Inferior parietal cortex (tissue), 1 donor: ENCODE data around the gene HIP1R.
A peak's percentile ranks its signal among the peaks of the same experiment; 100 is the strongest.
"Not testable (repeated sequence)": the region's sequence is repeated elsewhere in the genome, so short reads cannot be mapped to it uniquely, and the experiment has no call there.

Source experiments
- DNase-seq: peaks from one replicate; pipeline ENCODE4 v3.0.0-alpha.2; 2016; ENCODE audit errors: extremely low spot score

HIP1R gene, protein sequence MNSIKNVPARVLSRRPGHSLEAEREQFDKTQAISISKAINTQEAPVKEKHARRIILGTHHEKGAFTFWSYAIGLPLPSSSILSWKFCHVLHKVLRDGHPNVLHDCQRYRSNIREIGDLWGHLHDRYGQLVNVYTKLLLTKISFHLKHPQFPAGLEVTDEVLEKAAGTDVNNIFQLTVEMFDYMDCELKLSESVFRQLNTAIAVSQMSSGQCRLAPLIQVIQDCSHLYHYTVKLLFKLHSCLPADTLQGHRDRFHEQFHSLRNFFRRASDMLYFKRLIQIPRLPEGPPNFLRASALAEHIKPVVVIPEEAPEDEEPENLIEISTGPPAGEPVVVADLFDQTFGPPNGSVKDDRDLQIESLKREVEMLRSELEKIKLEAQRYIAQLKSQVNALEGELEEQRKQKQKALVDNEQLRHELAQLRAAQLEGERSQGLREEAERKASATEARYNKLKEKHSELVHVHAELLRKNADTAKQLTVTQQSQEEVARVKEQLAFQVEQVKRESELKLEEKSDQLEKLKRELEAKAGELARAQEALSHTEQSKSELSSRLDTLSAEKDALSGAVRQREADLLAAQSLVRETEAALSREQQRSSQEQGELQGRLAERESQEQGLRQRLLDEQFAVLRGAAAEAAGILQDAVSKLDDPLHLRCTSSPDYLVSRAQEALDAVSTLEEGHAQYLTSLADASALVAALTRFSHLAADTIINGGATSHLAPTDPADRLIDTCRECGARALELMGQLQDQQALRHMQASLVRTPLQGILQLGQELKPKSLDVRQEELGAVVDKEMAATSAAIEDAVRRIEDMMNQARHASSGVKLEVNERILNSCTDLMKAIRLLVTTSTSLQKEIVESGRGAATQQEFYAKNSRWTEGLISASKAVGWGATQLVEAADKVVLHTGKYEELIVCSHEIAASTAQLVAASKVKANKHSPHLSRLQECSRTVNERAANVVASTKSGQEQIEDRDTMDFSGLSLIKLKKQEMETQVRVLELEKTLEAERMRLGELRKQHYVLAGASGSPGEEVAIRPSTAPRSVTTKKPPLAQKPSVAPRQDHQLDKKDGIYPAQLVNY

DNA sequence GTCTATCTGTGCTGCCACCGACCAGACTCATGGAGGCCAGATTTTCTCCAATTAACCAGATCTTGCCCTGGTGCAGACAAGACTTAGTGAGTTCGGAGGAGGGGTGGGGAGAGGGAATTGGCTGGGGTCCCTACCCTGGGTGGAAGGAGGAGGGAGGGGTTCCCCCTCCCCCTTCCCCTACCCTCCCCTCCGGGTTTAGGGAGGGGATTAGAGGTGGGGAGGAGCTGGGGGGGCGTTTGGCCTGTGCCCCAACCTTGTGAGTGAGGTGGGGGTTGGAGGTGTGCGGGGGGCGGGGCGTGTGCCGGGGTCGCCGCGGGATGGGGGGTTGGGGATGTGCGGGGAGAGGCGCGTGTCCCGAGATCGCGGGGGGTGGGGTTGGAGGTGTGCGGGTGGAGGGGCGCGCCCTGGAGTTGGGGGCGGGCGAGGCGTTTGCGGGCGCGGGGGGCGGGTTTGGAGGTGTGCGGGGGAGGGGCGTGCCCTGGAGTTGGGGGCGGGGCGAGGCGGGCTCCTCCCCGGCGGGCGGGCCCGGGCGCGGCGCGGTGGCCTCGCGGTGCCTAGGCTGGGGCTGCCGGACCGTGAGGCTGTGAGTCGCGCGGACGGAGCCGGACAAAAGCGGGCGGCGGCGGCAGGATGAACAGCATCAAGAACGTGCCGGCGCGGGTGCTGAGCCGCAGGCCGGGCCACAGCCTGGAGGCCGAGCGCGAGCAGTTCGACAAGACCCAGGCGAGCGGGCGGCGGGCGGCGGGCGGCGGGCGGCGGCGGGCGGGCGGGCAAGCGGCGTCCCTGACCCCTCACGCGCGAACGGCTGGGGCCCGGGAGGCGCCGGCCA, at the start of gene HIP1R:
TSS of gene HIP1R (plus strand) at position 537 of the 829 bp plus-strand sequence. CDS start at position 631, 94 bp downstream.
- DNase-seq: no peak

- DNase-seq: no peak
Measured at GRCh38 chr12:122785503-122785902, 49.8 kb upstream of the HIP1R start.

- no peak for DNase-seq
Measured at GRCh38 chr12:122788387-122788786, 46.9 kb upstream of the HIP1R start.

- no peak for DNase-seq
Measured at GRCh38 chr12:122789637-122790036, 45.6 kb upstream of the HIP1R start.

DNA sequence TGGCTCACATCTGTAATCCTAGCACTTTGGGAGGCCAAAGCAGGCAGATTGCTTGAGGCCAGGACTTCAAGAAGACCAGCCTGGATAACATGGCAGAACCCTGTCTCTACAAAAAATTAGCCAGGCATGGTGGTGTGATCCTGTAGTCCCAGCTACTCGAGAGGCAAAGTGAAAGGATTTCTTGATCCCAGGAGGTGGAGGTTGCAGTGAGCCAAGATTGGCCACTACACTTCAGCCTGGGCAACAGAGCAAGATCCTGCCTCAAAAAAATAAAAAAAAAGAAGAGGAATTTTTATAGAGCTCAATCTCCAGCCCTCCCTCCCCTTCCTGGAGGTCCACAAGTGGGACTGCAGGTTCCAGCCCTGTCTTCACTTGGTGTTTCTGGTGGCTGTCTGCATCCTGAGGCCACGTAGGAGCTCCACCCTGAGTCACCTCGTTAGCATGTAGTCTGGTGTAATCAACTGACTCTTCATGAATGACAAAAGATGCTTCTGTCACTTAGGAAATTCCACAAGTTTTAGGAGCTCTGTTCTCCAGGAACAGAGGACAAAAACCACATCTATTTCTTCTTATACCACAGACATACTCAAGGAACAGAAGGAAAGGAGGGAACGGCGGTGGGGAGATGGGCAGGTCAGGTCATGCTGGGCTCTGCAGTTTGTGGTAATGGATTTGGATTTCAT, 44.7 kb upstream of the HIP1R start:
- DNase-seq: no peak

- peak; percentile 89 for DNase-seq
Measured at GRCh38 chr12:122793685-122794106, 41.6 kb upstream of the HIP1R start.

GRCh38 chr12:122795807-122796206, 39.5 kb upstream of the HIP1R start:
- no peak for DNase-seq

DNA sequence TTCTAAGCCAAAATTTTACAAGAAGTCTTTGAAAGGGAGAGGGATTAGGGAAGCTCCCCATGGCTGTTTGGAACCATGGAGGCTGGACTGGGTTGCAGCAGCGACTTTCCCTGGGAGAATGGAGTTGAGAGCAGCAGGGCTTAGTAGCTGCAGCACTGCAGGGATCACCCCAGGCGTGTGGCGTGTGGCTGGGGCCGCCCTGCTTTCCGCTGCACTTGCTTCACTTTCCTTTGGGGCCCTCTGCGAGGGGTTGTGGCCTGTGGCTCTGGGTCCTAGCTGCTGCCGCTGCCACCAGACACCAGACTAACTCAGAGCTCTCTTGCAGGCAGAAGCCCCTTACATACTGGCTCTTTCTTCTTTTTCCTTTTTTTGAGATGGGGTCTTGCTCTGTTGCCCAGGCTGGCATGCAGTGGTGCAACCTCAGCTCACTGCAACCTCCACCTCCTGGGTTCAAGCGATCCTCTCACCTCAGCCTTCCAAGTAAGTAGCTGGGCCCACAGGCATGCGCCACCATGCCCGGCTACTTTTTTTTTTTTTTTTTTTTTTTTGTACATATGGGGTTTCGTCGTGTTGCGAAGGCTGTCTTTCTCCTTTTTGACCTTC, 35.5 kb upstream of the HIP1R start:
- DNase-seq: no peak

- no peak for DNase-seq
Measured at GRCh38 chr12:122803937-122804336, 31.3 kb upstream of the HIP1R start.

DNA sequence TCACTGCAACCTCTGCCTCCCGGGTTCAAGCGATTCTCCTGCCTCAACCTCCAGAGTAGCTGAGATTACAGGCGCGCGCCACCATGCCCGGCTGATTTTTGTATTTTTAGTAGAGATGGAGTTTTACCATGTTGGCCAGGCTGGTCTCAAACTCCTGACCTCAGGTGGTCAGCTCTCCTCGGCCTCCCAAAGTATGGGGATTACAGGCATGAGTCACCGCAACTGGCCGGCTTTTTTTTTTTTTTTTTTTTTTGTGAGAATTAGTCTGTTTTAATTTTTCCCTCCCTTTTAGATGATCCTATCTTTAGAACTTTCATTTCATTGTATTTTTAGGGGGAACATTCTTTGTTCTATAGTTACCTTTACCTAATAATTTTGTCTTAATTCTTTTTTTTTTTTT, 30.3 kb upstream of the HIP1R start:
- DNase-seq: not testable (repeated sequence)

- no peak for DNase-seq
Measured at GRCh38 chr12:122807651-122808050, 27.6 kb upstream of the HIP1R start.

GRCh38 chr12:122811777-122812176, 23.5 kb upstream of the HIP1R start:
- DNase-seq: no peak

DNA sequence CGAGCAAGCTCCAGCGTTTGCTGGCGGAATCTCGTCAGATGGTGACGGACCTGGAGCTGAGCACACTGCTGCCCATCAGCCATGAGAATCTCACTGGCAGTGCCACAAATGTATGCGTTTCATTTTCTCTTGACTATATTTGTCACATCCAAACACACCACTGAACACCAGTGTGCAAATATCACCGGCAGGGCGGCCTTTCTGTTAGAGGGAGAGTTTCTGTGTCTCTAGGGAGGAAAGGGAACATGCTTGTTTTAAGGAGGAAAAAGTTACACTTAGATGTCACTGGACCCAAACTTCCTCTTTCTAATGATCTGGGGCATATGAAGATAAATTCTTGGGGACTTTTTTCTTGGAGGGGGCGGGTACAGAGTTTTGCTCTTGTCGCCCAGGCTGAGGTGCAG, 21.9 kb upstream of the HIP1R start:
- no peak for DNase-seq

- DNase-seq: peak; percentile 39
Measured at GRCh38 chr12:122819209-122819785, 16.0 kb upstream of the HIP1R start.

DNA sequence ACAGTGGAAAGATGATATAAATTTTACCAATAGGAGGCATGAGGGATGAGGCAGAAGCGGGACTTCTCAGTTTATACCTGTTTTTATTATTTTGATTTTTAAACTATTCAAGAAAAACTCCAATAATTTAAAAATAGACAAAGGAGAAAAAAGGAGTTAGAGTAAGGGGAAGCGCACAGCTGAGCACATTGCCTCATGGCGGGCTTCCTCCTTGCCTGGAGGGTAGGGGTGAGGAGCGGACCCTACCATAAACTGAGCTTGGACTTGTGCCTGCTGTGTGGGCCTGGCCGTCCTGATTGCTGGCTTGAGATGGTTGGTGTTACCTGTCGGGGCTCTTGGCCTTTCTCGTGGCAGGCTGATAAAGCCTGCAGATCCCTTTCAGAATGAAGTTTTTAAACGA, 15.1 kb upstream of the HIP1R start:
- no peak for DNase-seq

DNA sequence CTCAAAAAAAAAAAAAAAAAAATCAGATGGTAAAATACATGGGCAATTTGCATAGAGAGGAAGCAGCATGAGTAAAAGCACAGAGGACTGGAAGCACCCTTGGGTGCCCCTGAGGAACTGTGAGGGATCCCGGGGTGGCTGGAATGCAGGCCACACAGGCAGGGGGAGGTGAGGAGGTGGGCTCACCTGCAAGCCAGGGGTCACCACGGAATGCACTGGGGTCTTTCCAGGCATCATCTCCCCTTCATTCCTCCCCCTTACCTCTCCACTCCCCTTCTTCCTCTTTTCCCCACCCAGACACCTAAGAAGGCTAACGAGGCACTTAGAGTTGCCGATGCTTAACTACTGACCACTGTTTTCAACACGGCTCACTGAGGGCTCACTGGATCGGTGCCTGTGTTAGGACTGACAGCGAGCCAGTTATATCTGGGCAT, 14.4 kb upstream of the HIP1R start:
- DNase-seq: no peak

- DNase-seq: no peak
Measured at GRCh38 chr12:122823429-122823828, 11.8 kb upstream of the HIP1R start.

- DNase-seq: no peak
Measured at GRCh38 chr12:122825773-122826724, 9.2 kb upstream of the HIP1R start.

DNA sequence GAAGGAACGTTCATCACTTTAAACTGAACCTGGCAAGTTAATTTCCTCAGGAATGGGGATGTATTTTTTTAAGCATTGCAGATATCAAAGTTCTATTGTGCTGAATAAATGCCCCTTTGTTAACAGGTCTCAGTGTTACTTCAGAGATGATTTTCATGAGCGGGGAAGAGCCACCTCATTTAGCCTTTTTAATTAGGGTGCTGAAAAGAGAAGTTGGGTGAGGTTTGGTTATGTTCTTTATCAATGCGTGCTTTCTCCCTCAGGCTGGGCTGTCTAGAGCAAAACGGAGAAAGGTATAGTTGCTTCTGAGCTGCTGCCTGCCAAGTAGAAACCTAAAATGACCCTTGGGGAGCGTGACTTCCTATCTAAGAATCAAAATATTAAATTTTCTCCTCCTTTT, 8.0 kb upstream of the HIP1R start:
- no peak for DNase-seq
